K562 (cell line): ENCODE data around the gene PAX8. TPM values are rescaled to one million over a fixed set of nuclear protein-coding genes. Genes with fewer than 3 reads are reported as not detected.

Source experiments
- ATAC-seq: fragments of 200-7000 bp; cut with Tn5 transposase; 3 replicates; pipeline ENCODE4 v1.9.1; 2020; ENCODE audit warnings: moderate library complexity
- BruUV-seq: library from RNA; stranded (reverse); fragments of 400-500 nt; replicated peaks from 2 replicates; lab custom pipeline; 2021; lab: Mats Ljungman, UMichigan
- CTCF ChIA-PET: fragments of 300-600 bp; formaldehyde crosslinking; extraction: SDS; loops from one replicate; lab custom pipeline; 2021; ENCODE audit warnings: low intra/inter-chr PET ratio; lab: Yijun Ruan, JAX
- POLR2A ChIA-PET: fragments of 300-600, 350-650 bp; sonication (Branson Sonifier 250); formaldehyde crosslinking; extraction: SDS; loops from one replicate; lab custom pipeline; 2021; ENCODE audit warnings: antibody characterized with exemption, inconsistent platforms; lab: Yijun Ruan, JAX
- DNase-seq, 4 experiments: peaks; one replicate each; pipeline versions ENCODE4 v3.0.0 to v3.0.0-alpha.2; 2011 to 2018; ENCODE audit warnings: low spot score in 3 of 4, mixed read lengths in 3 of 4; ENCODE audit errors: extremely low read depth in 1 of 4
- FAIRE-seq: peaks from 2 replicates; lab custom pipeline; 2011; peaks lifted over from hg19 to GRCh38; lab: Jason Lieb, UNC
- H2AFZ ChIP-seq: 2 replicates; pipeline ENCODE4 v1.6.0; 2011; ENCODE audit warnings: low read depth, low read length, control low read depth, inconsistent platforms
- H3K27ac ChIP-seq: fragments of 200-600 bp; 3 replicates; pipeline ENCODE4 v1.8.0; 2011; ENCODE audit warnings: low read depth, mild to moderate bottlenecking, control low read depth, inconsistent platforms, low read length, moderate library complexity, mixed read lengths; ENCODE audit errors: extremely low read depth
- H3K27me3 ChIP-seq, 2 experiments: fragments of 300-600 bp in 1 of 2; 2 replicates in 1 of 2; 3 replicates in 1 of 2; pipeline versions ENCODE4 v1.6.0 to v1.8.0; 2011; ENCODE audit warnings: inconsistent platforms in 2 of 2, low read length in 2 of 2, mild to moderate bottlenecking in 1 of 2, mixed read lengths in 1 of 2, moderate library complexity in 1 of 2; ENCODE audit not compliant: control insufficient read depth in 2 of 2, insufficient read depth in 2 of 2
- H3K36me3 ChIP-seq: fragments of 300-600 bp; 3 replicates; pipeline ENCODE4 v1.8.0; 2011; ENCODE audit warnings: mild to moderate bottlenecking, low read length, inconsistent platforms; ENCODE audit not compliant: control insufficient read depth, insufficient read depth
- H3K4me1 ChIP-seq, 2 experiments: fragments of 200-600 bp in 1 of 2; replicated peaks in 1 of 2; 2 replicates in 1 of 2; 3 replicates in 1 of 2; pipeline versions ENCODE4 v1.5.1 to v1.8.0; 2011; ENCODE audit warnings: inconsistent platforms in 2 of 2, low read length in 2 of 2, mild to moderate bottlenecking in 1 of 2, mixed read lengths in 1 of 2, moderate library complexity in 1 of 2; ENCODE audit not compliant: control insufficient read depth in 2 of 2, insufficient read depth in 2 of 2
- H3K4me2 ChIP-seq: 2 replicates; pipeline ENCODE4 v1.6.1; 2011; ENCODE audit warnings: low read length, control low read depth, inconsistent platforms, mixed read lengths; ENCODE audit not compliant: insufficient read depth
- H3K4me3 ChIP-seq: fragments of 200-600 bp; sonication (generic), shearing (Covaris generic); 2 replicates; pipeline ENCODE4 v1.5.1; 2016; ENCODE audit warnings: control low read depth, inconsistent platforms
- H3K79me2 ChIP-seq: fragments of 200-600 bp; 3 replicates; pipeline ENCODE4 v1.8.0; 2011; ENCODE audit warnings: low read length, inconsistent platforms; ENCODE audit not compliant: control insufficient read depth, insufficient read depth
- H3K9ac ChIP-seq, 2 experiments: 2 replicates each; pipeline versions ENCODE4 v1.6.0 to v1.6.1; 2011; ENCODE audit warnings: low read depth in 2 of 2, low read length in 2 of 2, control low read depth in 1 of 2, inconsistent platforms in 1 of 2, mild to moderate bottlenecking in 1 of 2, mixed read lengths in 1 of 2; ENCODE audit not compliant: insufficient read depth in 1 of 2
- H3K9me1 ChIP-seq: one replicate; pipeline ENCODE4 v1.6.0; 2011; ENCODE audit warnings: inconsistent platforms, mild to moderate bottlenecking, low read length, moderate library complexity; ENCODE audit not compliant: control insufficient read depth, insufficient read depth
- H3K9me3 ChIP-seq: replicated peaks from 2 replicates; pipeline ENCODE4 v1.5.1; 2011; ENCODE audit warnings: low read depth, low read length, inconsistent platforms; ENCODE audit not compliant: control insufficient read depth, insufficient read depth
- H4K20me1 ChIP-seq: replicated peaks from 2 replicates; pipeline ENCODE4 v1.6.1; 2011; ENCODE audit warnings: low read length, inconsistent platforms, mixed read lengths; ENCODE audit not compliant: control insufficient read depth, insufficient read depth
- BRCA1 ChIP-seq, 2 experiments: fragments of 450-650 bp in 1 of 2; sonication (generic) in 1 of 2; formaldehyde crosslinking in 1 of 2; IDR thresholded peaks; 2 replicates each; pipeline versions ENCODE4 v1.5.0 to v1.6.1; 2017 to 2020; ENCODE audit warnings: mild to moderate bottlenecking in 1 of 2, missing genetic modification reagents in 1 of 2
- FOXK1 ChIP-seq: sonication (generic); formaldehyde crosslinking; IDR thresholded peaks from 2 replicates; pipeline ENCODE4 v1.8.0; 2022; ENCODE audit warnings: missing genetic modification reagents, mild to moderate bottlenecking, borderline replicate concordance
- HDAC8 ChIP-seq: fragments of 450-650 bp; IDR thresholded peaks from 2 replicates; pipeline ENCODE4 v1.6.1; 2016; ENCODE audit warnings: mild to moderate bottlenecking, missing genetic modification characterization, moderate library complexity, missing compliant biosample characterization
- RFX1 ChIP-seq: fragments of 450-650 bp; IDR thresholded peaks from 2 replicates; pipeline ENCODE4 v1.6.1; 2016; ENCODE audit warnings: mild to moderate bottlenecking, moderate library complexity
- TRIM24 ChIP-seq, 2 experiments: fragments of 450-650 bp; IDR thresholded peaks; 2 replicates each; pipeline ENCODE4 v1.6.1; 2016
- XRCC4 ChIP-seq: IDR thresholded peaks from one replicate; pipeline ENCODE4 v1.6.1; 2011; ENCODE audit not compliant: insufficient read depth, insufficient read length; ENCODE audit errors: extremely low read depth
- ZNF609 ChIP-seq: sonication (generic); formaldehyde crosslinking; IDR thresholded peaks from 2 replicates; pipeline ENCODE4 v1.8.1; 2023; ENCODE audit warnings: missing genetic modification reagents, mild to moderate bottlenecking, borderline replicate concordance
- ZSCAN29 ChIP-seq: fragments of 450-650 bp; IDR thresholded peaks from 2 replicates; pipeline ENCODE4 v1.6.1; 2017
- WGBS: fragments of 100-300 bp; shearing (Covaris generic); methylation state at CpG from one replicate; pipeline ENCODE4 v1.1.6; 2016; ENCODE audit warnings: low coverage, mixed read lengths; ENCODE audit not compliant: insufficient coverage; ENCODE audit errors: missing lambda C conversion rate; 5-methylcytosine and 5-hydroxymethylcytosine counted together
- in situ Hi-C: fragments of 300-500 bp; cut with MboI; formaldehyde crosslinking; loops from 4 replicates; pipeline ENCODE4 v1.15.0; 2018; ENCODE audit warnings: inconsistent platforms, mixed read lengths
- intact Hi-C: fragments of 100-400 bp; cut with micrococcal nuclease; formaldehyde crosslinking; loops from 2 replicates; pipeline ENCODE4 v1.14.2; 2022
- polyA plus RNA-seq, 8 experiments: library from polyadenylated mRNA; depleted of rRNA in 4 of 8; stranded (reverse) in 5 of 8; unstranded in 3 of 8; fragments of >200 nt; fragmentation: Nextera tagmentation in 2 of 8; fragmentation: Illumina TruSeq in 1 of 8; extraction: Ambion mirVana in 2 of 8; extraction: Trizol in 1 of 8; gene quantifications; 2 replicates each; pipeline versions ENCODE4 v1.2.1 to v1.2.3, GENCODE V29; 2011 to 2014; ENCODE audit warnings: inconsistent platforms in 1 of 8, missing spikeins in 1 of 8
- total RNA-seq, 7 experiments: library from RNA; depleted of rRNA in 6 of 7; stranded (reverse); fragments of >200 nt in 6 of 7; fragmentation: Illumina TruSeq in 2 of 7; extraction: Trizol in 2 of 7; gene quantifications; 2 replicates each; pipeline versions ENCODE4 v1.2.1 to v1.2.3, GENCODE V29; 2011 to 2021; ENCODE audit warnings: low replicate concordance in 1 of 7

The PAX8 gene
- total and polyA plus RNA-seq, 9 of the 15 experiments (the other 6 are each of a cell fraction or from before 2014, with no cell fraction given): 0.13 to 2.1 (median 0.51) TPM

- Histone ChIP-seq H3K4me1 (peaks cover 10% of the 10 kb centered on the region in 2 experiments; a peak in 4 of 5 replicates), H3K27ac (no peak overlapping the region), H3K27me3 (0 out of 5 replicates have a peak, but pooled peaks cover 0 to 4% of the 10 kb centered on the region in 2 experiments), H3K9me3 (no peaks in the 10 kb centered on the region), H3K4me2 (no peak overlapping the region), H3K9me1 (no peaks in the 10 kb centered on the region), H3K79me2 (no peaks in the 10 kb centered on the region), H2AFZ (no peak overlapping the region), H4K20me1 (no peaks in the 10 kb centered on the region), H3K9ac (no peak overlapping the region), H3K4me3 (no peak overlapping the region), H3K36me3 (no peaks in the 10 kb centered on the region)
- FAIRE-seq (no peak), DNase-seq (no peak), ATAC-seq (no peak)
- ChIA-PET POLR2A (interaction anchor here (0.7 kb wide), 1 partner anchor 56 kb away, joined by 3 read pairs; no protein-coding TSS in a partner anchor), CTCF (no interaction called here)
- WGBS: 39% methylated on average over 8 of the region's 8 CpGs
- peak; percentile 62 for TF ChIP-seq RFX1
- no peak for TF ChIP-seq FOXK1
- intact Hi-C loops (no loop called here), in situ Hi-C loops (no loop called here)
- no TSS peak for BruUV-seq
Observed at GRCh38 chr2:113218283-113219091, 60.2 kb downstream of the PAX8 start.

- H3K4me2 ChIP-seq: no peak overlapping the region
- no peak overlapping the region for H2AFZ ChIP-seq
- TF ChIP-seq XRCC4 (no peak), ZSCAN29 (no peak), BRCA1 (IDR thresholded peaks at IDR 0.05) (no peak), BRCA1 (CRISPR knock-in tag; IDR thresholded peaks at IDR 0.05) (no peak), ZNF609 (CRISPR knock-in tag) (no peak), HDAC8 (tag) (no peak), TRIM24 (IDR thresholded peaks at IDR 0.05) (no peak)
Observed at GRCh38 chr2:113217455-113218282, 61.1 kb downstream of the PAX8 start.

More at GRCh38 chr2:113217455-113218282, 61.1 kb downstream of the PAX8 start:
- H3K36me3 ChIP-seq: no peaks in the 10 kb centered on the region
- DNase-seq (no peak), ATAC-seq (no peak), FAIRE-seq (no peak)
- BruUV-seq: no TSS peak
- H3K9me3 ChIP-seq: no peaks in the 10 kb centered on the region
- no peaks in the 10 kb centered on the region for H4K20me1 ChIP-seq
- H3K9me1 ChIP-seq: no peaks in the 10 kb centered on the region
- H3K27ac ChIP-seq: no peak overlapping the region
- intact Hi-C loops: no loop called here
- H3K9ac ChIP-seq: 0 out of 4 replicates have a peak overlapping the region, but pooled peaks of 1 of the 2 experiments have one; percentile 41
- H3K79me2 ChIP-seq: no peaks in the 10 kb centered on the region
- ChIA-PET CTCF (no interaction called here), POLR2A (no interaction called here)
- no peak overlapping the region for H3K4me3 ChIP-seq
- 0 out of 5 replicates have a peak, but pooled peaks cover 0 to 4% of the 10 kb centered on the region in 2 experiments for H3K27me3 ChIP-seq
- peaks cover 10% of the 10 kb centered on the region in 2 experiments; a peak in 4 of 5 replicates for H3K4me1 ChIP-seq
- 59% methylated on average over 13 of the region's 15 CpGs for WGBS
- in situ Hi-C loops: no loop called here
